Effector memory CD4-positive, alpha-beta T cell (primary cell): ENCODE results near the gene MACROD2.
"Not testable (repeated sequence)": the region's sequence is repeated elsewhere in the genome, so short reads cannot be mapped to it uniquely, and the experiment has no call there.

Experiments used
- DNase-seq, 3 donors: peaks; one replicate each; pipeline ENCODE4 v3.0.0-alpha.2; 2020
- H3K27ac ChIP-seq: 2 replicates; pipeline ENCODE4 v1.7.0; 2013; ENCODE audit warnings: mild to moderate bottlenecking, low read length, moderate library complexity; ENCODE audit not compliant: insufficient read depth, poor library complexity, severe bottlenecking
- H3K27me3 ChIP-seq: replicated peaks from 2 replicates; pipeline ENCODE4 v1.7.0; 2013; ENCODE audit warnings: mild to moderate bottlenecking, low read length; ENCODE audit not compliant: insufficient read depth, control insufficient read depth, poor library complexity, severe bottlenecking
- H3K36me3 ChIP-seq: 2 replicates; pipeline ENCODE4 v1.7.0; 2013; ENCODE audit warnings: mild to moderate bottlenecking, low read length, moderate library complexity; ENCODE audit not compliant: control insufficient read depth, insufficient read depth
- H3K4me1 ChIP-seq: 2 replicates; pipeline ENCODE4 v1.7.0; 2013; ENCODE audit warnings: low read length, mild to moderate bottlenecking; ENCODE audit not compliant: control insufficient read depth, insufficient read depth, poor library complexity, severe bottlenecking
- H3K4me3 ChIP-seq: 2 replicates; pipeline ENCODE4 v1.7.0; 2013; ENCODE audit warnings: low read length, low read depth, mild to moderate bottlenecking; ENCODE audit not compliant: insufficient read depth, poor library complexity, severe bottlenecking
- H3K9me3 ChIP-seq: 2 replicates; pipeline ENCODE4 v1.7.0; 2013; ENCODE audit warnings: mild to moderate bottlenecking, low read length, moderate library complexity; ENCODE audit not compliant: control insufficient read depth

MACROD2 gene

DNA sequence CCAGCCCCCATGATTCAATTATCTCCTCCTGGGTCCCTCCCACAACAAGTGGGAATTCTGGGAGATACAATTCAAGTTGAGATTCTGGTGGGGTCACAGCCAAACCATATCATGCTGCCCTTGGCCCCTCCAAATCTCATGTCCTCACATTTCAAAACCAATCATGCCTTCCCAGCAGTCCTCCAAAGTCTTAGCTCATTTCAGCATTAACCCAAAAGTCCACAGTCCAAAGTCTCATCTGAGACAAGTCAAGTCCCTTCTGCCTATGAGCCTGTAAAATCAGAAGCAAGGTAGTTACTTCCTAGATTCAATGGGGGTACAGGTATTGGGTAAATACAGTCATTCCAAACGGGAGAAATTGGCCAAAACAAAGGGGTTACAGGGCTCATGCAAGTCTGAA is 1021.6 kb downstream of the MACROD2 start:
- not testable (repeated sequence) for H3K36me3 ChIP-seq

DNA sequence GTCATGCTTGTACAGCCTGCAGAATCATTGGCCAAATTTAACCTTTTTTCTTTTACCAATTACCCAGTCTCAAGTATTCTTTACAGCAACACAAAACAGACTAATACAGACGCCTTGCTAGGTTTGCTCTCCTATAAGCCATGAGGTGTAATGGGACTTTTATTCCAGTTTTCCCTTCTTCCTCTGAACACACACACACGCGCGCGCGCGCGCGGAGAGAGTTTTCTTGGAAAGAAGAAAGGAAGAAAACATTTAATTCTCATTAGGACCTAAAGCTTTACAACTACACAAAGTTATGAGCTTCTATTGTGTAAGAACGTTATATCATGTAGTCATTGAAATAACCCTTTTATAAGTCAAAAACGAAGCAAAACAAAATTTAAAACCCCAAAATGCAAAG is 1023.6 kb downstream of the MACROD2 start:
- Histone ChIP-seq H3K4me1 (no peaks in the 10 kb centered on the region), H3K9me3 (no peaks in the 10 kb centered on the region), H3K36me3 (no peaks in the 10 kb centered on the region), H3K27ac (no peak overlapping the region), H3K4me3 (no peak overlapping the region), H3K27me3 (no peaks in the 10 kb centered on the region)
- no peak for DNase-seq

More for the DNA sequence above, 1021.6 kb downstream of the MACROD2 start:
- not testable (repeated sequence) for DNase-seq, H3K9me3 ChIP-seq, H3K4me1 ChIP-seq, H3K27ac ChIP-seq, H3K4me3 ChIP-seq, H3K27me3 ChIP-seq

DNA sequence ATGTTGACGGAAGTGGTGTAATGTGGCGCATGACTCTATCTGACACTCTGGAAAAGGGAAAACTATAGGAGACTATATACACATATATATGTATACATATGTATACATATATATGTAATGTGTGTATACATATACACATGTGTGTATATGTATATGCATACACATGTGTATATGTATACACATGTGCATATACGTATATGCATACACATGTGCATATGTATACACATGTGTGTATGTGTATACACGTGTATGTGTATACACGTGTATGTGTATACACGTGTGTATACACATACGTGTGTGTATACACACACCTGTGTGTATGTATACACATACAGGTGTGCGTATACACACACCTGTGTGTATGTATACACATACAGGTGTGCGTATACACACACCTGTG is 1025.5 kb downstream of the MACROD2 start:
- no peak for DNase-seq
- no peaks in the 10 kb centered on the region for H3K36me3 ChIP-seq
- no peaks in the 10 kb centered on the region for H3K27me3 ChIP-seq
- no peak overlapping the region for H3K27ac ChIP-seq
- H3K4me1 ChIP-seq: no peaks in the 10 kb centered on the region
- no peak overlapping the region for H3K4me3 ChIP-seq
- H3K9me3 ChIP-seq: no peaks in the 10 kb centered on the region

DNA sequence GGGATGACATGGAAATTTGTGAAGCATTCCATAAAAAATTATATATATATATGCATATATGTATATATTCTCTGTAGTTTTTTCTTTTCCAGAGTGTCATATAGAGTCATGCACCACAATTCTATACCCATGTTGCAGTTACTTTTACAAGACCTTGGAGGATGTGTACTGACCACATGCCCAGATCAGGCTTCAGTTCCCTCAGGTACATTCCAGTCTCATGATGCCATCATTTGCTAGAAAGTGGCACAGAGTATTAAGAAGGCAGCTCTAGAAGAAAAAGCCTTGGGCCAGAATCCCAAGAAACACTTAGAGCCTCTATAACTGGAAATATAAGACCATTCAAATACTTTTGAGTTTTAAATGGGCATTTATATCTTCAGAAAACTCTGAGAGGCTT is 1027.6 kb downstream of the MACROD2 start:
- Histone ChIP-seq H3K9me3 (no peaks in the 10 kb centered on the region), H3K4me3 (no peak overlapping the region), H3K4me1 (no peaks in the 10 kb centered on the region), H3K27ac (no peak overlapping the region), H3K27me3 (no peaks in the 10 kb centered on the region), H3K36me3 (no peaks in the 10 kb centered on the region)
- no peak for DNase-seq

DNA sequence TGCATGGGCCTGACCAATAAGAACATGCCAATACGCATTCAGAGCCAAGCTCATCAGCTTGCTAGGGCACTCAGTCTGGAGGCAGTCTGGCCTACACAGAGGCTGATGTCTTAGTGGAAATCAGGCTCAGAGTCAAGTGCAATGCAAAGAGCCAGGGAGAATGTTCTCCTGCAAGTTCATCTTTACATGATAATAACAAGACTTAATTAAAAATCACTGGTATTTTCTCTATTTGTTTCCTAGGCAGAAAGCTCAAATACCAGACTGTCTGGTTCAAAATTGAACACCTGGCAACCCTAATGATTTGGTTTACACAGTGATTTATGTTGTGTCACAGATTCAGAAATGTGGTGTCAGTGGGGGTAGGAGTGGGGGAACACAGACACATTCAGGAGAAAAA is 1031.4 kb downstream of the MACROD2 start:
- Histone ChIP-seq H3K27me3 (no peaks in the 10 kb centered on the region), H3K9me3 (no peaks in the 10 kb centered on the region), H3K36me3 (no peaks in the 10 kb centered on the region), H3K4me3 (no peak overlapping the region), H3K4me1 (no peaks in the 10 kb centered on the region), H3K27ac (no peak overlapping the region)
- DNase-seq: no peak

DNA sequence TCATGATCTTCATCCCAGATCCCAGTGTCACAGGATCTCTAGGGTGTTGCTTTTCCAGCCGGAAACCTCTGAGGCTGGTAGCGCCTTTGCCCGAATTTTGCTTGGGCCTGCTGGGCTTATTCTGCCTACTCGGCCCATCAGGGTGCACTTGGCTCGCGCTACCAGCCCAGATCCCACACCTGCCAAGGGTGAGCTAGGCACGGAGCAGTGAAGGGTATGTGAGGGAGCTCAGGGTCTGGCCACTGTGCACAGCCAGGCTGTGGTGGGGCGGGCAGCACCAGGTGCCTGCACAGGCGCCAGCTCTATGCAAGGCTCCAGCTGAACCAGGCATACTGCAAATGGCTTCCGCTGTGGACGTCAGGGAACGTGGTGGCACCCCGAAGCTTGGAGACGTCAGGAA is 1035.5 kb downstream of the MACROD2 start:
- Histone ChIP-seq H3K27me3 (no peaks in the 10 kb centered on the region), H3K4me1 (no peaks in the 10 kb centered on the region), H3K36me3 (no peaks in the 10 kb centered on the region), H3K9me3 (no peaks in the 10 kb centered on the region), H3K4me3 (no peak overlapping the region), H3K27ac (no peak overlapping the region)
- DNase-seq: no peak

DNA sequence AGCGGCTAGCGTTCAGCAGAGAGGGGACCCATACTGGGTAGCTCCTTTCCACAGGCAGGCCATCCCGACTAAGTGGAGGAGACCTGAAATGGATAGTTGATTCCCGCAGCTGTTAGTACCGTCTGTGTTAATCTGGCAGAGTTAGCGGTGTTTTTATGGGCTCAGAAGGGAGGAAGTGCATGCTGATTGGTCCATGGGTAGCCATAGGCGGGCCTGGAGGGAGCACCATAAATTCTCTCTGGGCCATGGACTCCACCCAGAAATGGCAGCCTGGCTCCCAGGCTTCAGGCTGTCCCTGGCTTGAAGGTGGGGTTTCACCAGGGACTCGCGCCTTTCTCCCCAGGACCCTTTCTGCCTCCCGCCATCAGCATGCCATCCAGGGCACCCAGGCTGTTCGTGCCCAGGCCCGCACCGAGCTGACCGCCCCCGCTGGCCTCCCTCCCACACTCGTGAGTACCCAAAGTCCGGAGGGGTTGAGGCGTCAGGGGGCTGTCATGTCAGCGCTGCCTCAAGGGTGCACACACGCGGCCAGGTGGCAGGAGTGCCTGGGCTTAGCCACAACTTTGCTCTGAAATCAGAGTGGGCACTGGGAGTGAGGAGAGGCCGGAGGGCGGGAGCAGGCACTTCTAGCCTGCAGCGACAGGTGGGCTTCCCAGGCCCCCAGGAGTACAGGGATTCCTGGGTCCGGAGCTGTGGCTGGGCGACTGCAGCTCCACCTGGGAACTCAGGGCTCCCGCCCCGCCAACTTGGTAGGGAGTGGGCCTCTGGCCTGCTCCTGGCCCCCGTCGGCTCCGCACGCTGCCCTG is 1036.4 kb downstream of the MACROD2 start:
- Histone ChIP-seq H3K9me3 (no peaks in the 10 kb centered on the region), H3K4me1 (no peaks in the 10 kb centered on the region), H3K27me3 (no peaks in the 10 kb centered on the region), H3K4me3 (no peak overlapping the region), H3K36me3 (no peaks in the 10 kb centered on the region), H3K27ac (no peak overlapping the region)
- no peak for DNase-seq

DNA sequence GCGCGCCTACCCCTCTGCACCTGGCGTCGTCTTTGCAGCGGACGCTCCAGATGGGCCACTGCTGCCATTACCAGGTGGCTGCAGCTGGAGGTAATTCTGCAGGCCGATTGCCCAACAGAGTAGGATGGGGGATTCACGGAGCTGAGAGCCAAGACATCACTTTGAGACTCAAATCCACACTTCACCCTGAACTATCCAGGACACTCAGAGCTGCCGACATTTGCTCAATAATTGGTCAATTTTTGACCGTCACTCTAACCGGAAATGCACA is 1037.0 kb downstream of the MACROD2 start:
- Histone ChIP-seq H3K4me1 (no peaks in the 10 kb centered on the region), H3K27ac (no peak overlapping the region), H3K4me3 (no peak overlapping the region), H3K9me3 (no peaks in the 10 kb centered on the region), H3K27me3 (no peaks in the 10 kb centered on the region), H3K36me3 (no peaks in the 10 kb centered on the region)
- no peak for DNase-seq

DNA sequence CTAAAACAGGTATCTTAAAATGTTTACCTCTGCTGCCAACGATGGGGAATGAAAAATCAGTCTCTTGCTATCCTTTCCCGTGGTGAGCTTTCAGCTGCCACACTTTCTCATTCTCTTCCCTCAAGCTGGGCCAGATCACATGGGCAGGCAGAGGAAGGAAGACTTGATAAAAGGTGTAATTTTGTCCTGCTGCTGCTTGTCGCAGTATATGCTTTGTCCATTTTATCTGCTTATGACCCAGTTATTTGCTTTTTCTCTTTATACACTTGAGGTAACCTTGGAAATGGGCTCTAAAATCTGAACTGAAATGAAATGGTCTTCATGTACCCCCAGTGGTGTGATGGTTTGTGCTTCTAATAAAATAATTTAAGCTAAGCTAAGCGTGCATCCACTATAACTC is 1038.0 kb downstream of the MACROD2 start:
- H3K9me3 ChIP-seq: no peaks in the 10 kb centered on the region
- no peak for DNase-seq
- no peaks in the 10 kb centered on the region for H3K4me1 ChIP-seq
- H3K4me3 ChIP-seq: no peak overlapping the region
- H3K36me3 ChIP-seq: no peaks in the 10 kb centered on the region
- no peaks in the 10 kb centered on the region for H3K27me3 ChIP-seq
- no peak overlapping the region for H3K27ac ChIP-seq

DNA sequence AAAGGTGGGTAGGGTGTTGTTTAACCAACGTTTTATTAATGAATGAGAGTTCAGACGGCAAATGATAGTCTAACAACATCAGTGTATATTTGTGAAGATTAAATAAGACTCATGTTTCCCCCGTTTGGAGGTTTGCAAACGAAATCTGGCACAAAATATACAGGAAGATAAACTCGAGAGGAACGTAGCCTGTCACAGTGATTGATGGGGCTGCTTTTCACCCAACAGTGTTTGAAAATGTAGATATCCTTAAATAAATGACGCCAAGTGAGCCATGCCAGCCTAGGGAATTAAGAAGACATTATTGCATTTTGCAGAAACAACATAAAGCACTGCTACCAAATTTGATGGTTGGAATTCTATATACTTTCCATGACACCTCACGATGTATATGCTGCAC is 1038.6 kb downstream of the MACROD2 start:
- Histone ChIP-seq H3K9me3 (no peaks in the 10 kb centered on the region), H3K27ac (no peak overlapping the region), H3K27me3 (no peaks in the 10 kb centered on the region), H3K4me3 (no peak overlapping the region), H3K36me3 (no peaks in the 10 kb centered on the region), H3K4me1 (no peaks in the 10 kb centered on the region)
- DNase-seq: no peak
